GM21717 (cell line): Measurements from ENCODE around the gene ACTL8.

ENCODE experiments used
- ATAC-seq: cut with Tn5 transposase; IDR thresholded peaks from one replicate; pipeline ENCODE4 v1.9.1; 2021; ENCODE audit warnings: mild to moderate bottlenecking, moderate library complexity; ENCODE audit not compliant: unreplicated experiment

ACTL8 gene

DNA sequence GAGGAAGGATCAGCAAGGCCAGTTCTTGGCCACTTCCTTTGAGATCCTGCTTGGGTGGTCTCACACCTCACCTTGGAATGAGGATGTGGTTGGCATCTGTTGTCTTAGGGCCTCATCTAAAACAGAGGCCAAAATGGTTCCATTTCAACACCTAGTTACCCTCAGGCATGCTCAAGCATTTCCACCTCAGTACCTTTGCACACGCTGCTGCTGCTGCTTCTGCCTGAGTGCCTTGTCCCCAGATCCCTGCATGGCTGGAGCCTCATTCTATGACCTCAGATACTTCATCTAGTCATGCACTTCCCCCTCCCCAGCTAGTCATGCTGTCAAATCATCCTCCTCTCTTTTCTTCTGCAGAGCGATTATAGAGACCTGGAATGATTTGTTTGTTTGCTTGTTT lies 86.8 kb downstream of the ACTL8 start:
- ATAC-seq = no peak

- ATAC-seq = no peak
These were observed 87.6 kb downstream of the ACTL8 start for GRCh38 chr1:17842686-17843085.

GRCh38 chr1:17844185-17844826 lies 89.2 kb downstream of the ACTL8 start:
- no peak for ATAC-seq

DNA sequence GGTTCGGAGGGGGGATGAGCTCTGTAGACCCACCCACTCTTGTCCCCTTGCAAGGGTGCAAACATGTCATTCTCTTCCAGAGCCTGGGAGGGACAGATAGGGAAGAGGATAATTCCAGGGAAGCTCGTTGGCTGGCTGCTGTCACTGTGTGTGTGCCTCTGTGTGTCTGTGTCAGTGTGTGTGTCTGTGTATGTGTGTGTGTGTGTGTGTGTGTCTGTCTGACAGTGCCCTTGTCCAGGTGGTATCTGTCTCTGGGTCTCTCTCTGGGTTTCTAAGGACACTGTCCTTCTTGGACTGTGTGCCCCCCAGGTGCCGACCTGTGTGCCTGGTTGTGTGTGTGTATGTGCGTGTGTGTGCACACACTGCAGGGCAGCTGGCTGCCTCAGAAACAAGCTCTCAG lies 90.5 kb downstream of the ACTL8 start:
- no peak for ATAC-seq

DNA sequence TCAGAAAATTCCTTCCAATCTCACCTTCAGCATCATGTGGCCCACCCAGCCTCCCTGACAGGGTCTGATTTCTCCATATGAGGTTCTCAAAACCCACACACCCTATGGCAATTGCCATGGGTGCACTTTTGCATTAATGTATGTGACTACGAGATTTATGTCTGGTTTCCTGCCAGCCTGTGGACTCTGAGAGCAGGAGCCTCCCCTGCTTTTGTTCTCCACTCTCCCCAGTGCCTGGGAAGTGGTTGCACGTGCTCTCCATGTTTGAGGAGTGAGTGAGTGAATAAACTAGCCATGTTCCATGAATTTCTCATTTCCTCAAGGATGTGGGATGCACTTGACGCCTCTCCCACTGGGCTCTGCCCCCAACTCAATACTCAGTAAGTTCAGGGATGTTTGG lies 91.2 kb downstream of the ACTL8 start:
- no peak for ATAC-seq

DNA sequence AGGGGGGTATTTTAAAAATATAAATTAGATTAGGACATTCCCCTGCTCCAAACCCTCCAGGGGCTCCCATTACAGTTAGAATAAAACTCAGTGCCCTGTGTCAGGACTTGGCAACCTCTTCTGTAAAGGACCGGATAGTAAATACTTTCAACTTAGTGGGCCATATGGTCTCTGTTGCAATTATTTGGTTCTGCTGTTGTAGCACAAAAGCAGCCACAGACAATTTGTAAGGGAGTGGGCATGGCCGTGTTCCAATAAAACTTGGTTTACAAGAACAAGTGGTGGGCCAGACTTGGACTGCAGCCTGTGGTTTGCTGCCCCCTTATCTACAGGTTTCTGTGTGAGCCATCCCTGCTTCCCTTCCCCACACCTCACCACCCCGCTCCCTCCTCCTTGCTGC lies 92.0 kb downstream of the ACTL8 start:
- ATAC-seq = no peak

- no peak for ATAC-seq
These were observed 94.1 kb downstream of the ACTL8 start for GRCh38 chr1:17849216-17849615.

GRCh38 chr1:17851056-17851455 lies 95.9 kb downstream of the ACTL8 start:
- no peak for ATAC-seq

GRCh38 chr1:17852383-17852782 lies 97.2 kb downstream of the ACTL8 start:
- ATAC-seq = no peak

DNA sequence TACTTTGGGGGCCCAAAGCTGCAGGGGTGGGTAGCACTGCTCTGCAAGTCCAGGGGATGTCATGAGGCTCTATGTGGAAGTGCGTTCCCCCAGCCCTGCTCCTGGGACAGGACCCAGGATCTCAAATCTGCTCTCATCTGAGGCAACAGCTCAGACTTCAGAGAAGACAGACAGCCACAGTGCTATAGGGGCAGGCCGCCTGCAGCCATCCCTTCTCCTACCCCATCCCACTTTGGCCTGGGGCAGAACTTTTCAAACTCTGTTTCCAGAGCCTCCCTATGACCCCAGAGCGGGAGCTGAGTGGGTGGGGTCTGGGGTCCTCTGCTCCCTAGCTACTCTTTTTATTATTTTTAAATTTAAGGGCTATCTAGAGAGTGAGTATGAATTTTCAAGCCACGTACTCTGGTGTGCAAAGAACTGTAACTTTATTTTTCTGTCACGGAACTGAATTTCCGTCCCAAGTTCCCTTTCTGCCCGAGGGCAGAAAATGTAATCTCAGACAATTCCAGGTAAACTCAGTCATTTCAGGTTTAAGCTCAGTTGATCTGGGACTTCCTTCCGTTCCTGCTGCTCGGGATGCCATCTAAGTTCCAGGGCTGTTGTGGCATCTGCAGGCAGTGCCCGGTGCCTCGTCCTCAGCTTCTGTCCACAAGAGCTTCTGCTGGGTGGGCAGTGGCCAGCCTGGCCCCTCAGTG lies 98.3 kb downstream of the ACTL8 start:
- ATAC-seq = no peak

DNA sequence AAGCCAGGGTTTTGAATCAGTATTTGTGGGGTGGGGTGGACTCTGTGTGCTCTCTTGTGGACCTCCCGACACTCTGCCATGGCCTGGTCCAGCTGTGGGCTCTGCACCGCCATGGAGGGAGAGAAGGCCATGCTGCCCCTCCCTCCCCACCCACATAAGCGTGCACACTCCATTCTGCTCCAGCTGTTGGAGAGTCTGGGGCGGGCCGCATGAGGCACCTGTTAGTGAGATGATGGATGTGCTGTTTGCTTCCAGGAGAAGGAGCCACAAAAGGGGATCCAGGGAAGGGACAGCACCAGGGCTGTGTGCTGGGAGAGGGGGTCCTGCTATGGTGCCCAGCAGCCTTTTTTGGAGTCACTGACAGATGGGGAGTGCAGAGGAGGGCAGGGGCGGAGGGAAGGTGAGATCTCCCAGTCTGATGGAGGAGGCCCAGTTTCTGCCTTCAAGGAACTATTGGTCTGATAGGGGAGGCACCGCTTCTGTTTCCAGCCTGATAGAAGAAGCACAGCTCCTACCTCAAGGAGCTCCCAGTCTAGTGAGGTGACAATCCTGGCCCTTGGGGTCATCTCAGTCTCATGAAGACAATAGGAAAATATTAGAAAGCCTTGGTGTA lies 101.5 kb downstream of the ACTL8 start:
- no peak for ATAC-seq

GRCh38 chr1:17857109-17857499 lies 102.0 kb downstream of the ACTL8 start:
- ATAC-seq = no peak

- no peak for ATAC-seq
These were observed 102.9 kb downstream of the ACTL8 start for GRCh38 chr1:17857996-17858395.

GRCh38 chr1:17860812-17861211 lies 105.7 kb downstream of the ACTL8 start:
- ATAC-seq = no peak

DNA sequence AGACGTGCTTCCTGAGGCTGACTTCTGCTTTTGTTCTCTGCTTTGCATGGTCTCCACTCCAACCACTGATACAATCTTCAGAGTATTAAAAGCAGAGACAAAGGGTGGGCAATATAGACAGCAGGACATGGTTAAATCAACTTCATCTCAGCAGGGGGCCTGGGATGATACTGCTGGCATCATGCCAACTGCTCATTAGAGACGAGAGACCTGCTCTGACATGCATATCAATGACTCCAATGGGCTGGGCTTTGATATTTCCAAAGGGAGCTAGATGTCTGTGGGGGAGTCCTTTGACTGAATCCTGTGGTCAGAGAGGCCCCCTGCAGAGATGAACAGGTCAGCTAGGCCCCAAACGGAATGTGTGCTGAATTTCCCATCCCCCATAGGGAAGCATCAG lies 106.6 kb downstream of the ACTL8 start:
- ATAC-seq = no peak

GRCh38 chr1:17862121-17862520 lies 107.0 kb downstream of the ACTL8 start:
- no peak for ATAC-seq

- no peak for ATAC-seq
These were observed 111.0 kb downstream of the ACTL8 start for GRCh38 chr1:17865912-17866739.

GRCh38 chr1:17866740-17867029 lies 111.6 kb downstream of the ACTL8 start:
- no peak for ATAC-seq

DNA sequence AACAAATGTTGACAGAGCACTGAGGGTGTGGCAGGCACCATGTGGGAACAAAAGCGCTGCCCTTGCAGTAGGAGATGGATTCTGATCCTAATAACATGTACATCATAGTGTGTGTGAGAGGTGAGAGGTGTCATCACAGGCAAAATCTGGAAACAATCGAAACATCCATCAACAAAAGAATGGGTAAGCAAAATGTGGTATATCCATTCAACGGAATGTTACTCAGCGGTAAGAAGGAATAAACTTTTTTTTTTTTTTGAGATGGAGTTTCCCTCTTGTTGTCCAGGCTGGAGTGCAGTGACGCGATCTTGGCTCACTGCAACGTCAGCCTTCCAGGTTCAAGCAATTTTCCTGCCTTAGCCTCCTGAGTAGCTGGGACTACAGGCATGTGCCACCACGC lies 112.3 kb downstream of the ACTL8 start:
- ATAC-seq = no peak

GRCh38 chr1:17869815-17870214 lies 114.7 kb downstream of the ACTL8 start:
- no peak for ATAC-seq

GRCh38 chr1:17870679-17871078 lies 115.5 kb downstream of the ACTL8 start:
- no peak for ATAC-seq
